Brain pericyte (primary cell): ENCODE results near the gene EXOC3.

Experiments used
- DNase-seq: peaks from one replicate; pipeline ENCODE4 v3.0.0-alpha.2; 2012; ENCODE audit warnings: low read depth, low spot score

The EXOC3 gene

GRCh38 chr5:425714-426113, 17.3 kb upstream of the EXOC3 start:
- DNase-seq, result no peak

- DNase-seq, result no peak
These were observed 16.5 kb upstream of the EXOC3 start for GRCh38 chr5:426392-426976.

- DNase-seq, result no peak
These were observed 15.4 kb upstream of the EXOC3 start for GRCh38 chr5:427415-428087.

- DNase-seq, result no peak
These were observed 14.8 kb upstream of the EXOC3 start for GRCh38 chr5:428219-428618.

- no peak for DNase-seq
These were observed 14.1 kb upstream of the EXOC3 start for GRCh38 chr5:428754-429452.

- peak; percentile 57 for DNase-seq
These were observed 13.4 kb upstream of the EXOC3 start for GRCh38 chr5:429453-430188.

- DNase-seq, result no peak
These were observed 12.6 kb upstream of the EXOC3 start for GRCh38 chr5:430214-430925.

GRCh38 chr5:431001-431710, 11.8 kb upstream of the EXOC3 start:
- no peak for DNase-seq

GRCh38 chr5:431711-432050, 11.3 kb upstream of the EXOC3 start:
- no peak for DNase-seq

GRCh38 chr5:432201-432927, 10.6 kb upstream of the EXOC3 start:
- DNase-seq, result no peak

- DNase-seq, result no peak
These were observed 9.8 kb upstream of the EXOC3 start for GRCh38 chr5:432928-433791.

GRCh38 chr5:433836-434235, 9.1 kb upstream of the EXOC3 start:
- no peak for DNase-seq

GRCh38 chr5:434443-435146, 8.4 kb upstream of the EXOC3 start:
- DNase-seq, result no peak

GRCh38 chr5:435156-435790, 7.7 kb upstream of the EXOC3 start:
- no peak for DNase-seq

GRCh38 chr5:435961-436640, 6.9 kb upstream of the EXOC3 start:
- no peak for DNase-seq

- no peak for DNase-seq
These were observed 6.4 kb upstream of the EXOC3 start for GRCh38 chr5:436641-436975.

GRCh38 chr5:437281-437771, 5.7 kb upstream of the EXOC3 start:
- DNase-seq, result no peak

GRCh38 chr5:438481-438981, 4.4 kb upstream of the EXOC3 start:
- no peak for DNase-seq
